ENCODE results near the gene ARFIP1.
A peak's percentile ranks its signal among the peaks of the same experiment; 100 is the strongest.
"Not testable (repeated sequence)": the region's sequence is repeated elsewhere in the genome, so short reads cannot be mapped to it uniquely, and the experiment has no call there.

The ARFIP1 gene

DNA sequence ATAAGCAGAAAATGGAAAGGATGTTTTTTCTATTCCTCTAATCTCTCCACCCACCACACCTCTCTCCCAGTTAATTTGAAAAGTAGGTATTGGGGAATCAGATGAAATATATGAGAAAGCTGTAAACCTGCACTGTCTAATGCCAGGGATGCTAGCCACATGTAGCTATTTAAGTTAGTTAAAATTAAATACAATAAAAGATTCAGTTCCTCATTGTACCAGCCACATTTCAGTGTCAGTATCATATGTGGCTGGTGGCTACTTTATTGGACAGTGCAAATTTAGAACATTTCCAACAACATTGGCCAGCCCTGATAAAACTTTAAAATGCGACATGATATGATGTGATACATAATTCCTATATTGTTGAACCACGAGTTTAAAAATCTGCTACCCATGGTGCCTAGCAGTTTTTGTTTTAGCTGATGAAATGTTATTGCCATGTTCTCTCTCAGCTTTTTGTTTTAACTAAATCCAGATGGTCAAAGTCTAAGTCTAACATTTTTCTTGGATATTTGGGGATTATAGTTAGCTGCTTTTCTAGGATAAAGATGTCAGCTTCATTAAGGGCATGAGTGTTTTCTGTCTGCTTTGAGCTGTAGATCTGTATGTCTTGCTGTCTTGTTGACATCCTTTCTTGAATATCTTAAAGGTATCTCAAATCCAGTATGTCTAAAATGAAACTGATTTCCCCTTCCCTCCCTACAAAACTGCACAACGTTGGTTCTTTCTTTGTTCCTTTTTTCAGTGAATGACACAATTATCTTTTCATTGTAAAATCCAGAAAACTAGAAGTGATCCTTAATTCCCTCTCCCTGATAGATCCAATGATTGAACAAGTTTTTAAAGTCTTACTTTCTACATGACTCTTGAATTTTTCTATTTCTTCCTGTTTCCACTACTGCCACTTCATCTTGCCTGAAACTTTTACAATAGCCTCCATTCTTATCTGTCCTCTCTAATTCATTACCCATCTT lies 6.2 kb downstream of the ARFIP1 start:
- FAIRE-seq: peak; percentile 45

DNA sequence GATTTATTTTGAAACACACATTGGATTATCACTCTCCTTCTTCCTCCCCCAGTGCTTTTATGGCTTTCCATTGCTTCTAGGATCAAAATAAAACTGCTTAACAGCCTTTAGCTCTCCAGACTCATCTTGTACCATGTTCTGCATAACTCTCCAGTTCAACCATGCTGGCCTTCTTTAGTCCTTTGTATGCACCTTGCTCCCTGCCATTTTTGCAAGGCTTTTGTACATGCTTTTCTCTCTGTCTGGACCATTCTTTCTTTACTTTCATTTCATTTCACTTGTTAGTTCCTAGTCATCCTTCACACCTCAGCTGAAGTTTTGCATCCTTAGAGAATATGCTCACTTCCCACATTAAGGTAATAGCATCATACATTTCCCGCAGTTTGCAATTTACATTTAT lies 6.9 kb downstream of the ARFIP1 start:
- no peak for FAIRE-seq

DNA sequence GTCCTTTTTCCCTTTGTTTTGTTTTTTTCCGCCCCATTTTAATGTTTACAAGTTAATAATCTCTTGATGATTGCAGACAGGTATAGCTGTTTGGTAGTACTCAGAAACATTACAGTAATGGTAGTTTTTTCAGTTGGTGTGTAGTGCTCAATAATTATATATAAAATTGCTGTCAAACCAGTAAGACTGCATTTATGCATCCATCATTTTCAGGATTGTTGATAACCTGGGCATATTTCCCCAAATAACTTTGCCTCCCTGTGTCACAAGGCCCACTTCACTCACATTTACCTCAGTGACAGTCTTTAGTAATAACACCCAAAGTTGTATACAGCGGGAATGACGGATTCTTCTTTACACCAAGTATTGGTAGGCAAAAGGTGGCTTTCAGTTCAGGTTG lies 16.1 kb downstream of the ARFIP1 start:
- FAIRE-seq: no peak

DNA sequence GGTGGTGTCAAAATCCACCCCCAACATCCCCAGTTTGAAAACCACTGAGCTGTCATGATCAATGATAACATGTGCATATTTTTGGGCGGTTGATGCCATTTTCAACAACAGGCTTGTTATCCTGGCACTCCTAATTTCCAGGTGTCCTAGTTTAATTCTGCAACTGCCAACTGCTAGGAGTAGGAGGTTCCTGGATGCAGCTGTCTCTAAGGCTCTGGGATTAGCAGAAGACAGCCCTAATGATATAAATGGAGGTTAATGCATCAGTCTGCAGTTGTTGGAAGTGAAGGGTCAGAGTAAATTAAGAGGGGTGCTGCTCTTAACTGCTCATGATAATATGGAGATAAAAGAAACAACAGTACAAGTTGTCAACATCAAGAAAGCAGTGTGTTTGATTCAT lies 23.8 kb downstream of the ARFIP1 start:
- FAIRE-seq: no peak

DNA sequence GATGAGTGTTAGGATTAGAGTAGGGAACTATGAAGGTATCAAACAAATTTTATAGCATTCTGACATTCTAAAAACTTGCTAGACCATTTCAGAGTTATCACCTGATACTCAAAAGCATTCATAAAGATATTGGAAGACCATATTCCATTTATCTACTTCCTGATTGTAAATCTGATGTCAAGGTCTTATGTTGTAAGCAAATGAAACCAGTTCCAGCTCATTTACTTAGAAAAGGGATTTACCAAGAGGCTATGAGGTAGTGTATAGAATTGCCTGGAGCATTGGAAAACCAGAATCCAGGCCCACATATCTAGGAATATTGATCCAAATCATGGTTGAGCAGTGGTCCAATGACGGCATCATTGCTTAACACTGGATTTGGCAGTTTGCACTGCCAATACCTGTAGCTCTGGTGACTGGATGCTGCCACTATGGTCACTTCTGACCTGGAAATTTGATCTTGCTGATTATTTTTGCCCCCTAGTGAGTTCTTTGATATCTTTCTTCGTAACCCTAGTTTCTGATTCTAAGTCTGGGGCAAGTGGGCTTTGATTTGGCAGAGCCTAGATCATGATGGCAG lies 25.4 kb downstream of the ARFIP1 start:
- no peak for FAIRE-seq

DNA sequence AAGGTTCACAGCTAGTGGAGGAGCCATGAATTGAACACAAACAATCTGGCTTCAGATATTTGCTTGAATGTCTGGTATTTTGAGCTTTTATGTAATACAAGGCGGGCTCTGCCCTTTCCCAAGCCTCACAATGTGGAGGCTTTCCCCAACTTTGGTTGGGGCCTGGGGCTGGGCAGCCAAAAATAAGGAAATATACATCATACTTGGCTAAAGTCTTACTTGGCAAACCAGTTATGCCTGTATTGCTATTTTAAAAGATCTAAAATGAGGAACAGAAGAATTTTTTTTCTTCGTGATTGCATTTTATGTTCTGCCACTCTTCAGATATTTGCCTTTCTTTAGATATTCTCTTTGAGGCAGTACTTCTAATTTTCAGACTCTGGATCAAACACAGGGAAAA lies 26.1 kb downstream of the ARFIP1 start:
- FAIRE-seq: no peak

DNA sequence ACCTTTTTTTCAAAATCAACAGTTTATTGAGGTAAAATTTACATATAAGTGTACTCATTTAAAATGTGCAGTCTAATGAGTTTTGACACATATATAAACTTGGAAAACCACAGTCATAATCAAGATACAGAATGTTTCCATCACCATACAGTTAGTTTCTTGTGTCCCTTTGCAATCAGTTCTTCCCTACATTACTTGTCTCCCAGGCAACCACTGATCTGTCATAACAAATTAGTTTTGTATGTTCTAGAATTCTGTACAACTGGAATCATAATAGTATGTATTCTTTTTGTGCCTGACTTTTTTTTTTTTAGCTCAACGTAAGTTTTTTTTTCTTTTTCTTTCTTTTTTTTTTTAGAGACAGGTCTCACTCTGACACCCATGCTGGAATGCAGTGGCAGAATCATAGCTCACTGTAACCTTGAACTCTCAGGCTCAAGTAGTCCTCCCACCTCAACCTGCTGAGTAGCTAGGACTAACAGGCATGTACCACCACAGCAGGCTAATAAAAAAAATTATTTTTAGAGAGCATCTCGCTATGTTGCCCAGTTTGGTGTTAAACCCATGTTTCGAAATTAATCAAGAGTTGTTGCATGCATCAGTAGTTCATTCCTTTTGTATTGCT lies 26.9 kb downstream of the ARFIP1 start:
- FAIRE-seq: no peak

DNA sequence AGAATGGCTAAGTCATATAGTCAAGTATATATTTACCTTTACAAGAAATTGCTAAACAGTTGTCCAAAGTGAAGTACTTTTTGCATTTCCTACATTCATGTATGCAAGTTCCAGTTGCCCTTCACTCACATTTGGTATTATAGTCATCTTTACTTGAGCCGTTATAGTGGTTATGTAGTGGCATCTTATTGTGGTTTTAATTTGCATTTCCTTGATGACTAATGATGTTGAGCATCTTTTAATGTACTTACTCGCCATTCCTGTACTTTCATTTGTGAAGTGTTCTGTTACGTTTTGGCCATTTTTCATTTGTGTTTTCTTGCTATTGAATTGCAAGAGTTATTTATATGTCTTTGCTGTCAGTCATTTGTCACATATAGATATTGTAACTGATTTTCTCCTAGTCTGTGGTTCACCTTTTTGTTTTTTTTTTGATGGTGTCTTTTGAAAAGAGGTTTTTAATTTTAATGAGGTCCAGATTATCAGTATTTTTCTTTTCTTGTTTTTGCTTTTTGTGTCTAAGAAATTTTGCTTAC lies 27.6 kb downstream of the ARFIP1 start:
- FAIRE-seq: no peak

DNA sequence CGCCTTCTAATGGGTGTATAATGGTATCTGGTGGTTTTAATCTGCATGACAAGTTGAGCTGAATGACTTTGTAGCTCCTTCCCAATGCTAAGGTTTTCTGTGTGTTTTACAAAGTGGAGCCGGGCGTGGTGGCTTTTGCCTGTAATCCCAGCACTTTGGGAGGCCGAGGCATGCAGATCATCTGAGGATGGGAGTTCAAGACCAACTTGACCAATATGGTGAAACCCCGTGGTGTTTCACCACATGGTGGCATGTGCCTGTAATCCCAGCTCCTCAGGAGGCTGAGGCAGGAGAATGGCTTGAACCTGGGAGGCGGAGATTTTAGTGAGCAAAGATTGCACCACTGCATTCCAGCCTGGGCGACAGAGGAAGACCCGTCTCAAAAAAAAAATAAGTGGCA lies 28.9 kb downstream of the ARFIP1 start:
- no peak for FAIRE-seq

DNA sequence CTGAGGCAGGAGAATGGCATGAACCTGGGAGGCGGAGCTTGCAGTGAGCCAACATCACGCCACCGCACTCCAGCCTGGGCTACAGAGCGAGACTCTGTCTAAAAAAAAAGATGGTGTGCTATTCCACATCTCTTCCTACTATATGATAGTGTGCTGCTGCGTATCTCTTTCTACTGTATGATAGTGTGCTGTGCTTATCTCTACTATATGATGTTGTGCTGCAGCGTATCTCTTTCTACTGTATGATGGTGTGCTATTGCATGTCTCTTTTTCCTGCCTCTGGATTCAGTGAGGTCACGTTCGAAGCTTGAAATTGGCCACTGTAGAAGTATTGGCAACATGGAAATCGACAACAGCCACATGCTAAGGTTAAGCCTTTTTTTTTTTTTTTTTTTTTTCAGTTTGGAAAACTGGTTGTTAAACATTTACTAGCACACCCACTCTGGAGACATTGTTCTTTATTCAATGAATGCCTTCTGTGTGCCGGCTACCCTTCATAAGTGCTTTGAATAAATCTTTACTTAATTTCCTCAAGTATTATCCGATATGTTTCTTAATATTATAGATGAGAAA lies 31.0 kb downstream of the ARFIP1 start:
- no peak for FAIRE-seq

DNA sequence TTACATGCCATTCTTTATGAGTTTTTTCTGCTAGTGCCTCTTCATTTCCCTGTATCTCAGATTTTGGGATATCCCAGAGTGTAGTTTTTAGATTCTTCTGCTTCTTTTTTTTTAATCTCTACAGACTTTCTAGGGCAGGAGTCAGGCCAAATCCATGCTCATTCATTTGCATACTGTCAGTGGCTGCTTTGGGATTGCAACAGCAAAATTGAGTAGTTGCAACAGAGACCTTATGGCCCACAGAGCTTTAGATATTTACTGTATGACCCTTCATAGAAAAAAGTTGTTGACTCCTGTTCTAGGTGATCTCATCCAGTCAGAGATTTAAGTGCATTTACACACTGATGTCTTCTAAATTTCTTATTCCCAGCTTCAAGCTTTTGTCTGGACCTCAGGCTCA lies 35.3 kb downstream of the ARFIP1 start:
- FAIRE-seq: no peak

DNA sequence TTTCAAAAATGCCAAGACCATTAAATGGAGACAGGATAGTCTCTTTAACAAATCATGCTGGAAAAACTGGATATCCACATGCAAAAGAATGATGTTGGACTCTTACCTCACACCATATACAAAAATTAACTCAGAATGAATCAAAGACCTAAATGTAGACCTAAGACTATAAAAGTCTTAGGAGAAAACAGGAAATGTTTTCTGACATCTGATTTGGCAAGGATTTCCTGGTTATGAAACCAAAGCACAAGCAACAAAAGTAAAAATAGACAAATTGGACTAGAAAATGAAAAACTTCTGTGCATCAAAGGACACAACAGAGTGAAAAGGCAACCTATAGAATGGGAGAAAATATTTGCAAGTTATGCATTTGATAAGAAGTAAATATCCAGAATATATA lies 37.6 kb downstream of the ARFIP1 start:
- FAIRE-seq: no peak

DNA sequence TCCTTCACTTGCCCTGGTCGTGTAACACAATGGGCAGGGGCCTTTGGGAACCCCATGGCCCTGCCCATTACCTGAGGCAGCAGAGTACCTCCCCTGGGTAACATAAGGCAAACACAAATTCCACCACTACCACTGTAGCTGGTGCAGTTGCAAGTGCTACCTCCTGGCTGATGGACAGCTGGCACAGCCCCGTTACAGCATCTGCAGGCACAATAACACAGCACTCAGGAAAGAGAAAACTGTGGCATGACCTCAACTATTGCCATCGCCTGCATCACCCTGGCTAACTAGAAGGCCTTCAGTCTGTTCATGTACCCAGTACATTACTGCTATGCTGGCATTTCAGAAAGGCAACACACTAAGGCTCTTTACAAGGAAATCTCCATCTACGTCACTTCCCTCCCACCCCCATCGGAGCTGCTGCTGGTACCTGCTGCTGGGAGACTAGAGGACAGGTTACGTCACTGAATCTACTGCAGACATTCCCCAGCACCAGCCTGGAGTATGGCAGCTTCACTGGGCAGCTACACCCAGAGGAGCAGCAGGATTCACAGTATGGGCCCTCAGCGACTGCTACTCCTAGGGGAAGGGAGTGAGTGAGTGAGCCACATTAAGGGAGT lies 39.4 kb downstream of the ARFIP1 start:
- no peak for FAIRE-seq

DNA sequence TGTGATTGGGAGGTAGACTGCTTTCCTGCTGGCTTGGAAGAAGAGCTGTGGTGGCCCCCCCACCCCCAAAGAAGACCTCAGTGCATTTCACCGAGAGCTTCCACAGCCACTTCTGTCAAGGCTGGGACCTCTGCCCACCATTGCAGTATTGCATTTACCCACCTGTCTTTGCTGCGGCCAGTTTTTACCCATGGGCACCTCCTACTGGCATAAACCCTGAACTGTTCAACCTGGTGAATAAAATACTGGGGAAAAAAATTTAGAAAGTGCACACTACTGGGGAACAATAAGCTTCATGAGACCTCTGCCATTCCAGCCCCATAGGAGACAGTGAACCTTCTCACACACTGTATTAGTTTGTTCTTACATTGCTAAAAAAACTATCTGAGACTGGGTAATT lies 40.3 kb downstream of the ARFIP1 start:
- no peak for FAIRE-seq

DNA sequence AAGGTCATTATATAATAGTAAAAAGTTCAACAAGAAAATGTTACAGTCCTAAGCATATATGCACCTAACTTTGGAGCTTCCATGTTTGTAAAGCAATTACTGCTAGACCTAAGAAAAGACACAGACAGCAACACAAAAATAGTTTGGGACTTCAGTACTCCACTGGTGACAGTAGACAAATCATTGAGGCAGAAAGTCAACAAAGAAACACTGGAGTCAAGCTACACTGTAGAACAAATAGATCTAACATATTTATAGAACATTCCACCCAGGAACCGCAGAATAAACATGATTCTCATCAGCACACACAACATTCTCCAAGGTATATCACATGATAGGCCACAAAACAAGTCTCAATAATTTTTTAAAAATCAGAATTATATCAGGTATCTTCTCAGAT lies 42.6 kb downstream of the ARFIP1 start:
- FAIRE-seq: no peak

DNA sequence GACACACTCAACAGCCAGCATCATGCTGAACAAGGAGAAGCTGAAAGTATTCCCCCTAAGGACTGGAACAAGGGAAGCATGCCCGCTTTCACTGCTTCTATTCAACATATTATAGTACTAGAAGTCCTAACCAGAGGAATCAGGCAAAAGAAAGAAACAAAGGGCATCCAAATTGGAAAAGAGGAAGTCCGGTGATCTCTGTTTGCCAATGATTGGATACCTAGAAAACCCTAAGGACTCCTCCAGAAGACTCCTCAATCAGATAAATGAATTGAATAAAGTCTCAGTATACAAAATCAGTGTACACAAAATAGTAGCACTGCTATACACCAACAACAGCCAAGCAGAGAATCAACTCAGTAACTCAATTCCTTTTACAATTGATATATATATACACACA lies 44.8 kb downstream of the ARFIP1 start:
- no peak for FAIRE-seq

DNA sequence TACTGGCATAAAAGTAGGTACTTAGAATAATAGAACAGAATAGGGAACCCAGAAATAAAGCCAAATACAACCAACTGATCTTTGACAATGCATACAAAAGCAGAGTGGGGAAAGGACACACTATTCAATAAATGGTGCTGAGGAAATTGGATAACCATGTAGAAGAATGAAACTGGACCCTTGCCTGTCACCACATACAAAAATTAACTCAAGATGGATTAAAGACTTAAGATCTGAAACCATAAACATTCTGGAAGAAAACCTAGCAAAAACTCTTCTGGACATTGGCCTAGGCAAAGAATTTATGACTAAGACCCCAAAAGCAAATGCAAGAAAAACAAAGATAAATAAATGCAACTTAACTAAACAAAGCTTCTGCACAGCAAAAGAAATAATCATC lies 45.6 kb downstream of the ARFIP1 start:
- no peak for FAIRE-seq

DNA sequence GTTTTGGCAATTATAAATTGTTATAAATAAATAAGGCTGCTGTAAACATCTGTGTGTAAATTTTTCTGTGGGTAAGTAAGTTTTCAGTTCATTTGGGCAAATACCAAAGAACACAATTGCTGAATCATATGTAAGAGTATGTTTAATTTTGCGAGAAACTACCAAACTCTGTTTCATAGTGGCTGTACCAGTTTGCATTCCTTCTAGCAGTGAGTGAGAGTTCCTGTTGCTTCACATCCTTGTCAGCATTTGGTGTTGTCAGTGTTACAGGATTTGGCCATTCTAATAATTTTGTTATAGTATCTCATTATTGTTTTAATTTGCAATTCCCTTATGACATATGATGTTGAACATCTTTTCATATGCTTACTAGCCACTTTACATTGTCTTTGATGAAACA lies 48.4 kb downstream of the ARFIP1 start:
- no peak for FAIRE-seq

DNA sequence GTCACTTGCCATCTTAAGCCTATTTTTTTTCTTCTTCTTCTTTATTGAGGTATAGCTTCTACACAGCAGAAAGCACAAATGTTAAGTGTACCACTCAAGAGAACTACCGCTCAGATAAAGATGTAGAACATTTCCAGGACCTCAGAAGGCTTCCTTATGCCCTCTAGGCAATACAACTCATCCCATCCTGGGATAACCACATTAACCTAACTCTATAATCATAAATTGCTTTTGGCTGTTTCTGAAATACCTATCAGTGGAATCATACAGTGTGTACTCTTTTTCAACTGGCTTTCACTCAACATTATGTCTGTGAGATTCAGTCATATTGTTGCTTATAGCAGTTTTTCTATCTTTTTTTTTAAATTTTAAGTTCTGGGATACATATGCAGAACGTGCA lies 51.7 kb downstream of the ARFIP1 start:
- FAIRE-seq: no peak

DNA sequence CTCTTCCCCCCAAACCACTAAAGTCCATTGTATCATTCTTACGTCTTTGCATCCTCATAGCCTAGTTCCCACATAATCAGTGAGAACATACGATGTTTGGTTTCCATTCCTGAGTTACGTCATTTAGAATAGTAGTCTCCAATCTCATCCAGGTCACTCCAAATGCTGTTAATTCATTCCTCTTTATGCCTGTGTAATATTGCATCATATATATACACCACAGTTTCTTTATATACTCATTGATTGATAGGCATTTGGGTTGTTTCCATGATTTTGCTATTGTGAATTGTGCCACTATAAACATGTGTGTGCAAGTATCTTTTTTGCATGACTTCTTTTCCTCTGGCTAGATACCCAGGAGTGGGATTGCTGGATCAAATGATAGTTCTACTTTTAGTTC lies 57.2 kb downstream of the ARFIP1 start:
- no peak for FAIRE-seq

DNA sequence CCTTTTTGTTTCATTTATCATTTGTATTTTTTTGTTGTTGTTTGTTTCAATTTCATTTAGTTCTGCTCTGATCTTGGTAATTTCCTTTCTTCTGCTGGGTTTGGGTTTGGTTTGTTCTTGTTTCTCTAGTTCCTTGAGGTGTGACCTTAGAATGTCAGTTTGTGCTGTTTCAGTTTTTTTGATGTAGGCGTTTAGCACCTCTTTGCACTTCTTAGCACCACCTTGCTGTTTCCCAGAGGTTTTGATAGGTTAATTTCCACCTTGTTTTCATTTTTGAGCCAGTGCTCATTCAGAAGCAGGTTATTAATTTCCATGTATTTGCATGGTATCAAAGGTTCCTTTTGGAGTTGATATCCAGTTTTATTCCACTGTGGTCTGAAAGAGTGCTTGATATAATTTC lies 60.0 kb downstream of the ARFIP1 start:
- not testable (repeated sequence) for FAIRE-seq

DNA sequence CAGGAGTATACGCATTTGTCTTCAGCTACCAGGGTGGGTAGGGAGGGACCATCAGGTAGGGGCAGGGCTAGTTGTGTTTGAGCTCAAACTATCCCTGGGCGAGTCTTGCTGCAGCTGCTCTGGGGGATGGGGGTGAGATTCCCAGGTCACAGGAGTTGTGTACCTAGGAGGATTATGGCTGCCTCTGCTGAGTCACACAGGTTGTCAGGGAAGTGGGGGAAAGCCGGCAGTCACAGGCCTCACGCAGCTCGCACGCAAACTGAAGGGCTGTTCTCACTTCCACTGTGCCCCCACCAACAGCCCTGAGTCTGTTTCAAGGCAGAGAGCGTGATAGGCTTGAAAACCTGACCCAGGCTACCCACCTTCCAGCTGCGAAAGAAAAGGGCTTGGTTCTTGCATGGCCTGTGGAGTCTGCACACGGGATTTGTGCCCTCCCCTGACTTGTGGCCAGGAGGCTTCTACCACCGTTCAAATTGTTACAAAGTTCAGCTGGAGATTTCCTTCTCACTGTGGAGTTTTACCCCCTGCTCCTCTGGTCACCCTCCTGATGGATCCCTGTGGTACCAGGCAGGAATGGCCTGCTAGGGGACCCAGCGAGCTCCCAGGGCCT lies 63.8 kb downstream of the ARFIP1 start:
- no peak for FAIRE-seq

DNA sequence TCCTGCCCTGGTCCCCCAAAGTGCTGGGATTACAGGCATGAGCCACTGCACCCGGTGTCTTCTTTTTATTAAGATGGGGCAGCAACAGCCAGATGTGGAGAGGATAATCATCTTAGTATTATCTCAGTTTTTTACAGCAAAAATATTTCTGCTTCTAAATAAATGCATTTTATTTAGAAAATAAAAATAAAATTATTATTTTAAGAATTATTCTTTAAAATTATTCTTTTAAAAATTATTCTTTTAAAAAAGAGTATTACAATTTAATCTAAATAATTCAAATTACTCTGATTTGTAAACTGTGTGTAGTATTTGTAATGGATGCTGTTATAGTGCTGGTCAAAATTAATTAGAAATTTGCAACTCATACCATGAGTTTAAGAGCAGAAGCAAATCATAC lies 67.6 kb downstream of the ARFIP1 start:
- peak; percentile 78 for FAIRE-seq

All from G401.6 (cell line).